ENCODE measurements around the gene S100A14. TPM values are rescaled to one million over a fixed set of nuclear protein-coding genes. Genes with fewer than 3 reads are reported as not detected.

The S100A14 gene
- total and polyA plus RNA-seq, 9 of the 15 experiments (the other 6 are each of a cell fraction or from before 2014, with no cell fraction given), result 0.10 to 0.64 (median 0.24) TPM; not detected in 3

- ATAC-seq (no peak), DNase-seq (ENCODE audit: extremely low read depth in 1 of 4, low spot score in 3 of 4) (no peak), FAIRE-seq (peak; percentile 26)
- ChIA-PET CTCF (ENCODE audit: low intra/inter-chr PET ratio) (no interaction called here), POLR2A (interaction anchor here (1.3 to 14.7 kb wide), 3 partner anchors 8 to 44 kb away, joined by 3 to 205 read pairs (median 51); partner anchors contain the start of genes CHTOP and SNAPIN)
- BruUV-seq (replicated peaks), result no TSS peak
- intact Hi-C loops (cut with micrococcal nuclease) (no loop called here), in situ Hi-C loops (cut with MboI) (no loop called here)
- peak; percentile 12; the same call in 1 of the 2 replicates for TF ChIP-seq CEBPB (tag; IDR thresholded peaks at IDR 0.05)
- TF ChIP-seq PYGO2 (tag; IDR thresholded peaks at IDR 0.05), result no peak
- no peak for TF ChIP-seq KDM5B (IDR thresholded peaks at IDR 0.05; ENCODE audit: insufficient replicate concordance, low read depth, low read length)
- no peak for TF ChIP-seq SREBF2 (CRISPR knock-in tag; IDR thresholded peaks at IDR 0.05)
- Histone ChIP-seq H3K79me2 (ENCODE audit: control insufficient read depth, insufficient read depth, low read length) (no peaks in the 10 kb centered on the region), H3K27me3 (ENCODE audit: control insufficient read depth in 2 of 2, insufficient read depth in 2 of 2, low read length in 2 of 2) (no peaks in the 10 kb centered on the region), H3K9ac (ENCODE audit: insufficient read depth in 1 of 2, low read depth in 2 of 2, low read length in 2 of 2) (no peak overlapping the region), H3K9me3 (replicated peaks; ENCODE audit: control insufficient read depth, insufficient read depth, low read depth, low read length) (no peaks in the 10 kb centered on the region), H3K4me3 (no peak overlapping the region), H3K4me2 (ENCODE audit: insufficient read depth, low read length) (no peak overlapping the region), H3K36me3 (ENCODE audit: control insufficient read depth, insufficient read depth, low read length) (no peaks in the 10 kb centered on the region), H3K4me1 (replicated peaks in 1 of 2; ENCODE audit: control insufficient read depth in 2 of 2, insufficient read depth in 2 of 2, low read length in 2 of 2) (peaks cover 13 to 14% of the 10 kb centered on the region in 2 experiments), H4K20me1 (replicated peaks; ENCODE audit: control insufficient read depth, insufficient read depth, low read length) (no peaks in the 10 kb centered on the region), H2AFZ (ENCODE audit: low read depth, low read length) (peak overlapping the region; percentile 68), H3K27ac (ENCODE audit: extremely low read depth, low read depth, low read length) (no peak overlapping the region), H3K9me1 (ENCODE audit: control insufficient read depth, insufficient read depth, low read length) (no peaks in the 10 kb centered on the region)
- WGBS (ENCODE audit: insufficient coverage, low coverage, missing lambda C conversion rate), result 64% methylated on average over 3 of the region's 3 CpGs
Measured at GRCh38 chr1:153652805-153653500, 36.8 kb upstream of the S100A14 start.

- no peak for FAIRE-seq
- CTCF ChIA-PET (ENCODE audit: low intra/inter-chr PET ratio), result no interaction called here
- BruUV-seq (replicated peaks), result no TSS peak
Measured at GRCh38 chr1:153651771-153652170, 35.6 kb upstream of the S100A14 start.

More at GRCh38 chr1:153651771-153652170, 35.6 kb upstream of the S100A14 start:
- intact Hi-C loops (cut with micrococcal nuclease) (no loop called here), in situ Hi-C loops (cut with MboI) (no loop called here)
- no peak for ATAC-seq
- DNase-seq (ENCODE audit: extremely low read depth in 1 of 4, low spot score in 3 of 4), result no peak
- TF ChIP-seq HDAC1 (IDR thresholded peaks at IDR 0.05) (no peak), ZNF316 (IDR thresholded peaks at IDR 0.05) (no peak)
- H3K79me2 ChIP-seq (ENCODE audit: control insufficient read depth, insufficient read depth, low read length), result no peaks in the 10 kb centered on the region
- H3K36me3 ChIP-seq (ENCODE audit: control insufficient read depth, insufficient read depth, low read length), result peaks cover 5% of the 10 kb centered on the region; the same call in 1 of the 3 replicates
- POLR2A ChIA-PET, result interaction anchor here (0.5 to 14.7 kb wide), 5 partner anchors 9 to 114 kb away, joined by 3 to 205 read pairs (median 5); partner anchors contain the start of genes CHTOP, S100A13 and SNAPIN
- no peaks in the 10 kb centered on the region for H3K9me3 ChIP-seq (replicated peaks; ENCODE audit: control insufficient read depth, insufficient read depth, low read depth, low read length)
- 43% methylated on average over 1 of the region's 1 CpG for WGBS (ENCODE audit: insufficient coverage, low coverage, missing lambda C conversion rate)
- peaks cover 14% of the 10 kb centered on the region in 2 experiments for H3K4me1 ChIP-seq (replicated peaks in 1 of 2; ENCODE audit: control insufficient read depth in 2 of 2, insufficient read depth in 2 of 2, low read length in 2 of 2)
- H3K27ac ChIP-seq (ENCODE audit: extremely low read depth, low read depth, low read length), result no peak overlapping the region
- H3K27me3 ChIP-seq (ENCODE audit: control insufficient read depth in 2 of 2, insufficient read depth in 2 of 2, low read length in 2 of 2), result no peaks in the 10 kb centered on the region
- H4K20me1 ChIP-seq (replicated peaks; ENCODE audit: control insufficient read depth, insufficient read depth, low read length), result no peaks in the 10 kb centered on the region
- H3K4me2 ChIP-seq (ENCODE audit: insufficient read depth, low read length), result no peak overlapping the region
- H3K9ac ChIP-seq (ENCODE audit: insufficient read depth in 1 of 2, low read depth in 2 of 2, low read length in 2 of 2), result no peak overlapping the region
- no peak overlapping the region for H2AFZ ChIP-seq (ENCODE audit: low read depth, low read length)
- H3K4me3 ChIP-seq, result no peak overlapping the region
- no peaks in the 10 kb centered on the region for H3K9me1 ChIP-seq (ENCODE audit: control insufficient read depth, insufficient read depth, low read length)

All from K562 (cell line).